Skeletal muscle tissue (tissue), 4 donors: ENCODE data around the gene ENTPD6. TPM values are rescaled to one million over a fixed set of nuclear protein-coding genes. Genes with fewer than 3 reads are reported as not detected.

Experiments used
- H3K27ac ChIP-seq: one replicate; pipeline ENCODE4 v1.7.0; 2013; ENCODE audit warnings: mild to moderate bottlenecking, low read depth, low read length, inconsistent platforms
- H3K27me3 ChIP-seq, 3 donors: one replicate each; pipeline ENCODE4 v1.7.0; 2013; ENCODE audit warnings: low read length in 3 of 3; ENCODE audit not compliant: control insufficient read depth in 3 of 3, insufficient read depth in 3 of 3
- H3K36me3 ChIP-seq, 3 donors: one replicate each; pipeline ENCODE4 v1.7.0; 2013; ENCODE audit warnings: low read length in 3 of 3; ENCODE audit not compliant: control insufficient read depth in 3 of 3, insufficient read depth in 3 of 3
- H3K4me1 ChIP-seq, 3 donors: one replicate each; pipeline ENCODE4 v1.7.0; 2013; ENCODE audit warnings: low read length in 3 of 3, mild to moderate bottlenecking in 3 of 3; ENCODE audit not compliant: control insufficient read depth in 3 of 3, insufficient read depth in 3 of 3
- H3K4me3 ChIP-seq, 3 donors: one replicate each; pipeline ENCODE4 v1.7.0; 2013; ENCODE audit warnings: low read length in 3 of 3
- H3K9ac ChIP-seq, 3 donors: one replicate each; pipeline ENCODE4 v1.7.0; 2013; ENCODE audit warnings: low read length in 3 of 3, mild to moderate bottlenecking in 3 of 3, moderate library complexity in 2 of 3, low read depth in 1 of 3
- H3K9me3 ChIP-seq, 3 donors: one replicate each; pipeline ENCODE4 v1.7.0; 2013; ENCODE audit warnings: low read length in 3 of 3; ENCODE audit not compliant: control insufficient read depth in 3 of 3
- total RNA-seq: library from RNA; depleted of rRNA; stranded (reverse); fragments of >200 nt; gene quantifications from one replicate; pipeline ENCODE4 v1.2.3, GENCODE V29; 2014
- donor health status: Osteomylitis.

The ENTPD6 gene
- total RNA-seq, 1 donor from 2014 or later = 17.7 TPM

- H3K4me1 ChIP-seq = peaks cover 13 to 30% (median 15%) of the 10 kb centered on the region in 3 donors
Observed at GRCh38 chr20:25247518-25247955, 52.0 kb downstream of the ENTPD6 start.

DNA sequence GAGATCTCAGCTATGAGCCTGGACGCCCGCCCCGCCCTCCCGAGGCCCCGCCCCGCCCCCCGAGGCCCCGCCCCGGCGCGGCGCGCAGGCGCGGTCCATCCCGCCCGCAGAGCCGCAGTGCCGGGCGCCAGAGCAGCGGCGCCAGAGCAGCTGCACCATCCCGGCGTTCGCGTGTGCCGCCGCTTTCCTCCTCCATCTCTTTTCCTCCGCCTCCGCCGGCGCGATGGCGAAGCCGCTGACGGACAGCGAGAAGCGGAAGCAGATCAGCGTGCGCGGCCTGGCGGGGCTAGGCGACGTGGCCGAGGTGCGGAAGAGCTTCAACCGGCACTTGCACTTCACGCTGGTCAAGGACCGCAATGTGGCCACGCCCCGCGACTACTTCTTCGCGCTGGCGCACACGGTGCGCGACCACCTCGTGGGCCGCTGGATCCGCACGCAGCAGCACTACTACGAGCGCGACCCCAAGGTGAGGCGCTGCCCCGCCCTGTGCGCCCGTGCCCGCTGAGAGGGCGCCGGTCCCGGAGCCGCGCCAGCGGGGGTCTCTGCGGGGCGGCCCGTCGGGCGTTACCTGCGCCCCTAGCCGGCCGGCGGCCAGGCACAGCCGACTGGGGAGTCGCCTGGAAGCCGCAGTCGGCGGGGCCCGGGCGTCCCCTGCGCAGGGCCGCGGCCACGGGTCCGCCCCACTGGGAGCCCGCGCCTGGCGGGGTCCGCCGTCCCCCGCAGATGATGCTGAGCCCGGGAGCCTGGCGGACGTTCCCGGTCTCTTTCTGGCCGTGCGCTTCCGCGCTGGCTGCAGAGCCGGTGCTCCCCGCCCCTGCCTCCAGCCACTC is 52.7 kb downstream of the ENTPD6 start, which contains the start of gene PYGB:
Gene PYGB, plus strand, starts transcription at position 130 of the 830 bp plus-strand sequence. Its CDS starts 94 bp downstream, at position 224.
- Histone ChIP-seq H3K4me1 (peaks cover 13 to 31% (median 15%) of the 10 kb centered on the region in 3 donors), H3K9ac (peak within 1 kb of the TSS; percentile 61 to 83 (median 76)), H3K9me3 (no peaks in the 10 kb centered on the region), H3K4me3 (peak within 1 kb of the TSS; percentile 86 to 95 (median 92)), H3K36me3 (no peaks in the 10 kb centered on the region), H3K27me3 (no peaks in the 10 kb centered on the region), H3K27ac (peak within 1 kb of the TSS; percentile 25)

More at GRCh38 chr20:25247518-25247955, 52.0 kb downstream of the ENTPD6 start:
- Histone ChIP-seq H3K27me3 (no peaks in the 10 kb centered on the region), H3K4me3 (peak overlapping the region; percentile 71 to 92 (median 80)), H3K36me3 (no peaks in the 10 kb centered on the region), H3K27ac (peak overlapping the region; percentile 25), H3K9ac (peak overlapping the region; percentile 61 to 83 (median 76)), H3K9me3 (no peaks in the 10 kb centered on the region)

GRCh38 chr20:25248786-25249172 is 53.3 kb downstream of the ENTPD6 start:
- Histone ChIP-seq H3K9ac (peak overlapping the region; percentile 59 to 82 (median 64)), H3K4me3 (peak overlapping the region; percentile 79 to 95 (median 92)), H3K4me1 (peaks cover 13 to 31% (median 15%) of the 10 kb centered on the region in 3 donors), H3K36me3 (no peaks in the 10 kb centered on the region), H3K27ac (no peak overlapping the region), H3K27me3 (no peaks in the 10 kb centered on the region), H3K9me3 (no peaks in the 10 kb centered on the region)

GRCh38 chr20:25249198-25249931 is 53.9 kb downstream of the ENTPD6 start:
- Histone ChIP-seq H3K36me3 (no peaks in the 10 kb centered on the region), H3K27me3 (no peaks in the 10 kb centered on the region), H3K4me3 (peak overlapping the region in 2 of 3 donors; percentile 2 to 79), H3K4me1 (peaks cover 13 to 31% (median 15%) of the 10 kb centered on the region in 3 donors), H3K27ac (no peak overlapping the region), H3K9me3 (no peaks in the 10 kb centered on the region), H3K9ac (peak overlapping the region in 1 of 3 donors; percentile 64)

DNA sequence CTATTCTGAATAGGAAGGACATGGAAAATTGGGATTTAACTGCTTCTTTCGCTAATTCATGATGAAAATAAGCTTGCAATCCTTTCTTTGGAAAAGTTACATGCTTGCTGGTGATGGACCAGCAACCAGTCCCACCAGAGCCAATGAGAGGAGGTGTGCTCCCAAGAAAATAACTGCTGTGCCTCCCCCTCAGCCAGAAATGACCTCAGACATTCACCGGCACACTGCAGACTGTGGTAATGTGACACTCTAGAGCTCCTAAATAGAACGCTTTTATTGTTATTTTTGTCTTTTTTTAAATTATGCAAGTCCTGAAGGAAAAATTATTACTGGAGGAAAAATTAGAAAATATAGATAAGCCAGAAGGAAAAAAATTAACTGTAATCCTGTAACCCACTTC is 55.0 kb downstream of the ENTPD6 start:
- H3K27ac ChIP-seq = no peak overlapping the region
- peaks cover 13 to 37% (median 15%) of the 10 kb centered on the region in 3 donors for H3K4me1 ChIP-seq
- H3K4me3 ChIP-seq = no peak overlapping the region
- H3K9me3 ChIP-seq = no peaks in the 10 kb centered on the region
- H3K9ac ChIP-seq = peak overlapping the region in 1 of 3 donors; percentile 27
- no peaks in the 10 kb centered on the region for H3K27me3 ChIP-seq
- peaks cover 0 to 6% (median 0%) of the 10 kb centered on the region in 3 donors for H3K36me3 ChIP-seq

DNA sequence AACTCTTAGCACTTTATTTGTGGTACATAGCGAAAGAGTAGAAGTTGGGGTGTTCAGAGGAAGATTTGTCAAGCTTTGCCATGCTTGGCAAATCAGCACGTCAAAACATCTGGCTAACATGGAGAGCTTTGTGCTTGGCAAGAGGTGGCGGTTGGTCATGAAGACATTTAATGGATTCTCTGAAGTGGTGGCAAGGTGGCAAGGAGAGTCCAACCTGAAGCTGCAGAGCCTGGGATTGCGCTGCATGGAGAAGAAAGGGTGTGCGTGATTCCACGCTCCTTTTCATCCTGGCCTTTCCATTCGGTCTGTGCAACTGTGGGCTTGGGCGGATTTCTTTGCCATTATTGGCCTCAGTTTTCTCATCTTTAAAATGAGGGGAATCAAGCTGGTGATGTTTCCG is 55.5 kb downstream of the ENTPD6 start:
- Histone ChIP-seq H3K27me3 (no peaks in the 10 kb centered on the region), H3K4me3 (no peak overlapping the region), H3K9ac (no peak overlapping the region), H3K36me3 (peaks cover 0 to 6% (median 0%) of the 10 kb centered on the region in 3 donors), H3K27ac (no peak overlapping the region), H3K9me3 (no peaks in the 10 kb centered on the region), H3K4me1 (peaks cover 15 to 38% (median 16%) of the 10 kb centered on the region in 3 donors)

DNA sequence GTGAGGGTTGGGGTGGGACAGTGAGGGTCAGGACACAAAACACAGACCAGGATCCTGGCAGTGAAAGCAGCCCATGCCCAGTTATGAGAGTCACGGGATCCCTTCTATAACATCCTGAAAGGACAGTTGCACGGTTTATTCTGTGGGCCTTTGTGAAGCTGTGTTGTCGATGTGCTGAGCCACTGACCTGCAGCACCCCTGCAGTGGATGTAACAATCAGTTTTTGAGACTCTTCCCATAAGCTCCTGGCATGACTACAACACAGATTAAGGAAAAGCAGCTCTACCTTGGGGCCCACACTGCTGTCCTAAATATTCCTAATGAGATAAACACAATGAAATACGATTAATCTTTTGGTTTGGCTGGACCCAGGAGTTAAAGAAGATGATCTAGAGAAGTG is 56.0 kb downstream of the ENTPD6 start:
- peaks cover 0 to 6% (median 0%) of the 10 kb centered on the region in 3 donors for H3K36me3 ChIP-seq
- H3K27me3 ChIP-seq = no peaks in the 10 kb centered on the region
- H3K9ac ChIP-seq = no peak overlapping the region
- no peak overlapping the region for H3K4me3 ChIP-seq
- H3K9me3 ChIP-seq = no peaks in the 10 kb centered on the region
- H3K4me1 ChIP-seq = peaks cover 18 to 43% (median 21%) of the 10 kb centered on the region in 3 donors
- no peak overlapping the region for H3K27ac ChIP-seq

DNA sequence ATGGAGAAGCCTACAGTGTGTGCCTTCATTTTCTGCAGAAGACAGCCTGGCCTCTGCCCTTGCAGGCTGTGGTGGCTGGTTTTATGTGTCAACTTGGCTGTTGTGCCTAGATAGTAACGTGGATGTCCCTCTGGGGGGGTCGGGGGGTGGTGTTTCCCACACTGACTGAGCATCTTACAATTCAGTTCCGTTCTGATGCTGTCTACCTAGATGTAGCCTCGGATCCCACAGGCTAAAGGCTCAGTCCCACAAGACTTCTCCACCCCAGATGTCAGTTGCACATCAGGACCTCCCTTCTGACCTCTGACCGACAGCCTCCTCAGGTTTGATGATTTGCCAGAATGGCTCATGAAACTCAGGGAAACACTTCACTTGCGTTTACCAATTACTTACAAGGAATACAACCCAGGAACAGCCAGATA is 56.7 kb downstream of the ENTPD6 start:
- no peaks in the 10 kb centered on the region for H3K27me3 ChIP-seq
- H3K27ac ChIP-seq = no peak overlapping the region
- no peak overlapping the region for H3K9ac ChIP-seq
- H3K4me3 ChIP-seq = no peak overlapping the region
- H3K4me1 ChIP-seq = peaks cover 15 to 42% (median 19%) of the 10 kb centered on the region in 3 donors
- peaks cover 0 to 6% (median 0%) of the 10 kb centered on the region in 3 donors for H3K36me3 ChIP-seq
- H3K9me3 ChIP-seq = no peaks in the 10 kb centered on the region

GRCh38 chr20:25252686-25253421 is 57.3 kb downstream of the ENTPD6 start:
- H3K4me1 ChIP-seq = peaks cover 13 to 37% (median 19%) of the 10 kb centered on the region in 3 donors
- H3K27me3 ChIP-seq = no peaks in the 10 kb centered on the region
- H3K9me3 ChIP-seq = no peaks in the 10 kb centered on the region
- no peak overlapping the region for H3K27ac ChIP-seq
- H3K9ac ChIP-seq = no peak overlapping the region
- H3K36me3 ChIP-seq = peaks cover 0 to 6% (median 0%) of the 10 kb centered on the region in 3 donors
- no peak overlapping the region for H3K4me3 ChIP-seq
